ENCODE results near the gene OGFR.

The OGFR gene

GRCh38 chr20:62804627-62805154, at the start of gene OGFR:
Gene OGFR (plus strand): TSS chr20:62804835. CDS start chr20:62804860, 25 bp downstream.
- DNase-seq (ENCODE audit: low read depth), result peak; percentile 39

- no peak for DNase-seq (ENCODE audit: low read depth)
These were observed 49.7 kb upstream of the OGFR start for GRCh38 chr20:62754991-62755356.

GRCh38 chr20:62755817-62756724, 48.6 kb upstream of the OGFR start:
- no peak for DNase-seq (ENCODE audit: low read depth)

- DNase-seq (ENCODE audit: low read depth), result no peak
These were observed 46.3 kb upstream of the OGFR start for GRCh38 chr20:62758226-62758912.

- no peak for DNase-seq (ENCODE audit: low read depth)
These were observed 44.6 kb upstream of the OGFR start for GRCh38 chr20:62759981-62760431.

- DNase-seq (ENCODE audit: low read depth), result no peak
These were observed 44.2 kb upstream of the OGFR start for GRCh38 chr20:62760471-62760855.

- DNase-seq (ENCODE audit: low read depth), result no peak
These were observed 43.5 kb upstream of the OGFR start for GRCh38 chr20:62760856-62761758.

GRCh38 chr20:62761759-62762131, 42.9 kb upstream of the OGFR start:
- DNase-seq (ENCODE audit: low read depth), result no peak

GRCh38 chr20:62762376-62762775, 42.3 kb upstream of the OGFR start:
- DNase-seq (ENCODE audit: low read depth), result no peak

GRCh38 chr20:62762801-62763368, 41.8 kb upstream of the OGFR start:
- DNase-seq (ENCODE audit: low read depth), result no peak

- no peak for DNase-seq (ENCODE audit: low read depth)
These were observed 41.2 kb upstream of the OGFR start for GRCh38 chr20:62763404-62763803.

- no peak for DNase-seq (ENCODE audit: low read depth)
These were observed 40.3 kb upstream of the OGFR start for GRCh38 chr20:62764156-62764935.

- no peak for DNase-seq (ENCODE audit: low read depth)
These were observed 39.6 kb upstream of the OGFR start for GRCh38 chr20:62765021-62765420.

GRCh38 chr20:62765432-62766070, 39.1 kb upstream of the OGFR start:
- DNase-seq (ENCODE audit: low read depth), result no peak

- DNase-seq (ENCODE audit: low read depth), result no peak
These were observed 38.6 kb upstream of the OGFR start for GRCh38 chr20:62766071-62766450.

- DNase-seq (ENCODE audit: low read depth), result no peak
These were observed 37.9 kb upstream of the OGFR start for GRCh38 chr20:62766716-62767115.

GRCh38 chr20:62768234-62768546, 36.4 kb upstream of the OGFR start:
- DNase-seq (ENCODE audit: low read depth), result no peak

GRCh38 chr20:62768551-62769287, 35.9 kb upstream of the OGFR start:
- no peak for DNase-seq (ENCODE audit: low read depth)

GRCh38 chr20:62769346-62770071, 35.1 kb upstream of the OGFR start:
- no peak for DNase-seq (ENCODE audit: low read depth)

All from stimulated activated CD8-positive, alpha-beta memory T cell treated with anti-CD3 and anti-CD28 coated beads, Interleukin-15, amount 100 ng/mL, for 1 hour (primary cell).